Measurements from ENCODE around the gene BOLA2.
"Not testable (repeated sequence)": the region's sequence is repeated elsewhere in the genome, so short reads cannot be mapped to it uniquely, and the experiment has no call there.

GRCh38 chr16:29460647-29461030 lies 6.5 kb upstream of the BOLA2 start:
- not testable (repeated sequence) for TF ChIP-seq EZH2 (IDR thresholded peaks at IDR 0.05; ENCODE audit: borderline replicate concordance, low read length); CTCF (IDR thresholded peaks at IDR 0.05; ENCODE audit: low read length)

All from OCI-LY1 (cell line).